HG03460 (cell line): ENCODE results near the gene AKAP10.
"Not testable (repeated sequence)": the region's sequence is repeated elsewhere in the genome, so short reads cannot be mapped to it uniquely, and the experiment has no call there.

ENCODE experiments used
- ATAC-seq: cut with Tn5 transposase; IDR thresholded peaks from one replicate; pipeline ENCODE4 v1.9.1; 2021; ENCODE audit not compliant: unreplicated experiment

Gene AKAP10

DNA sequence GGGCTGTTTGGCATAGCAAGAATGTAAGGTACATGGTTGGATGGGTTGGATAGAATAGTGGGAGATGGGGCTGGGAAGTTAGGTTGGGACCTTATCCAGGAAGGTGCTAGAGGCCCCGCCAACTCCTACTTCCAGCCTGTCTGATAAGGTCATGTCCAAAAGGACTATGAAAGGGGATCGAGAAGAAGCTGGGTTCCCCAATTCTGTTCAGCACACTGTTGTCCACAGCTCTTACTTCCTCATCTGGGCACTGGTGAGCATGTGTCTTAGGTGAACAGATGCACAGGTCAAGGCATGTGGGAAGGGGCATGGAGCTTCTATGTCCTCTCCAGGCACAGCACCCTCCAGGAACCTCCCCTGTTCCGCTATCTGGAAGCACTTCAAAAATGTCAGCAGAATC lies 104.3 kb downstream of the AKAP10 start:
- ATAC-seq, result no peak

- ATAC-seq, result no peak
Measured at GRCh38 chr17:19868079-19868395, 109.6 kb downstream of the AKAP10 start.

DNA sequence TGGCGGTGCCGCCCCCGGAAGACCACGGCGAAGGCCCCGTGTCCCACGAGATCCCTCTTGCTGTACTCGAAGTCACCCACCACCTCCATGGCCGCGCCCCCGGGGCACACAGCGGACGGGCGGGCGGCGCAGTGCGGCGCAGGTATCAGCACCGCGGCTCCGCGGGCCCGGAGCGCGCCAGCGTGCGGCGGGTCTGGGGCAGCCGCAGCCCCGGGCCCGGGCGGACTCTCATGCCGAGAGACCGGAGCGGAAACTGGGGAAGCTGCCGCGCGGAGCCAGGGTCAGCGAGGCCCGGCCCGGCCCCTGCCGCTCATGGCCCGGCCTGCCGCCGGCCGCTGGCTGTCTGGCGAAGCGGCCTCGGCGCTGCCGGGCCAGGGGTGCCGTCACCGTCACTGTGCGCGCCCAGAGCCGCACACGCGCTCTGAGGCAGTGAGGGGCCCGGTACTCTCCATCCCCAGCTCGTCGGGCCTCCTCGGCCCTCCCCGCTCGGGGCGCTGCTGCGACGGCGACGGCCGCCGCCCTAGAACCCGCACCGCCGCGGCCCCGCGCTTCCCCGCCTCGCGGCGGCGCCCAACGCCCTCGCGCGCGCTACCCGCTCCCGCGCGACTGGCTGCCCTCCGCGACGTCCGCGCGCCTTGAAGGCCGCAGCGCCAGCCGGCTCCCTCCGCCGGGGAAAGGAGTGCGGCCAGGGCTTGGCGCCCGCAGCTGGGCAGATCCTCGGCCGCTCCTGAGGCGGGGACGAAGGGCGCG lies 110.1 kb downstream of the AKAP10 start, which contains the start of gene ULK2:
ULK2 (minus strand) TSS at position 608 of the 750 bp plus-strand sequence; CDS start at position 89, 519 bp downstream.
- ATAC-seq, result no peak

- no peak for ATAC-seq
Measured at GRCh38 chr17:19867079-19867328, 110.6 kb downstream of the AKAP10 start.

DNA sequence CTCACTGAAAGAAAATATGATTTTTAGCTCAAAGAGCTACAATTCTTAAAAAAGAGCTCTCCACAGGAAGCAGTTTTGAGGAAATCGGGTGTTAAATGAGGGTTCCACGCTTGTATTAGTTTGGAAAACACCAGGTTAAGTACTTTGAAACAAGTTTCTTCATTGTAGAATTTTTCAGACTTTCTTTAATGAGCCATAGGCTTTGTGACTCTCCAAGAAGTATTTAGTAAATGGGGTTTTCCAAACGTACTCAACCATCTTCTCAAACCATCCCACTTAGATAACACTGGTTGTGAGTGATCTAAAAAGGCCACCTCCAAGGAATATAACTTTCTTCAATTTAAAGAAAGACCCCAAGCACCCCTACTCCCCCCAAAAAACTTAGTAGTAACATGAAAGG lies 112.6 kb downstream of the AKAP10 start:
- no peak for ATAC-seq

DNA sequence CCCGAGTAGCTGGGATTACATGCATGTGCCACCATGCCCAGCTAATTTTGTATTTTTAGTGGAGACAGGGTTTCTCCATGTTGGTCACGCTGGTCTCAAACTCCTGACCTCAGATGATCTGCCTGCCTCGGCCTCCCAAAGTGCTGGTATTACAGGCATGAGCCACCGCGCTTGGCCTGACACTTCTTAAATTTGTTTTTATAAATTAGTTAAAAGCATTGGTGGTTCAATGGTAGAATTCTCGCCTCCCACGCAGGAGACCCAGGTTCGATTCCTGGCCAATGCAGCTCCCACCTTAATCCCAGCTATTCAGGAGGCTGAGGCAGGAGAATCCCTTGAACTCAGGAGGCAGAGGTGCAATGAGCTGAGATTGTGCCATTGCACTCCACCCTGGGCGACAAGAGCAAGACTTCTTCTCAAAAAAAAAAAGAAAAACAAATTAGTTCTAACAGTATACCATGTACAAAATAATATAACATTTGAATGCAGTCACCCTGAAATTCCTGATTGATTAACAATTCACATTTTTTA lies 116.9 kb downstream of the AKAP10 start:
- not testable (repeated sequence) for ATAC-seq

DNA sequence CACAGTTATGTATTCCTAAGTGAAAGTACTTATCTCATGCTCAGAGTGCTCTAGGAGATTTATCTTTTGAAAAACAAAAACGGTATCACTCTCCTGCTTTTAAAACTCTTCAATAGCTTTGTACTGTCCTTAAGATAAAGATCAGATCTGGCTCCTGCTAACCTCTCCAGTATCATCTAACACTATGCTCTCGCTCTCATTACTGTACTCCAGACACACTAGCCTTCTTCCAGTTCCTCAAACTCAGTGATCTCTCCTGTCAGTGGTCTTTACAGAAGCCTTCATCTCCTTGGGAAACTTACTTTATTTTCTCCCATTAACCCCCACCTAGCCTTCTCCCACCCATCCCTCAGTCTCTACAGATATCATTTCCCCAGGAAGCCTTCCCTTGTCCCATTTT lies 120.0 kb downstream of the AKAP10 start:
- ATAC-seq, result no peak
